NCI-H2196 treated with DMSO at 0.1 percent for 48 hours (cell line): ENCODE data around the gene NUP153.

Source experiments
- DNase-seq: peaks from one replicate; lab custom pipeline; 2025; ENCODE audit not compliant: unreplicated experiment; lab: John Stamatoyannopoulos, UW

NUP153 gene

GRCh38 chr6:17663226-17663625, 43.5 kb downstream of the NUP153 start:
- DNase-seq, result no peak

DNA sequence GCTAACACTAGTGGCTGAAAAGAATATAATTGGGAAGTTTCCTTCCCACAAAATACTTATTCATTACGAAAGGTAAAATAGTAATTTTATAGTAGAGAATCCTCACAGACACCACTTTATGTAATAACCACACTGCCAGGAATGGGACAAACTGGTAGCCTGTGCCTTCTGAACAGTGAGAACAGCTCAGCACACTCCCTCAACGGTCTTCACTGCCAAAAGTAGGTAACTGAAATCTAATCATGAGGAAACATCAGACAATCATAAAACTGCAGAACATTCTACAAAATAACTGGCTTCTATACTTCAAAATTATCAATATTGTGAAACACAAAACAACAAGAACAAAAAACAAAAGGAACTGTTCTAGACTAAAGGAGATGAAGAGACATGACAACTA, 44.1 kb downstream of the NUP153 start:
- no peak for DNase-seq

- DNase-seq, result no peak
These were observed 50.1 kb downstream of the NUP153 start for GRCh38 chr6:17656644-17657043.

GRCh38 chr6:17656092-17656491, 50.6 kb downstream of the NUP153 start:
- DNase-seq, result no peak

- DNase-seq, result no peak
These were observed 53.4 kb downstream of the NUP153 start for GRCh38 chr6:17653198-17653882.

DNA sequence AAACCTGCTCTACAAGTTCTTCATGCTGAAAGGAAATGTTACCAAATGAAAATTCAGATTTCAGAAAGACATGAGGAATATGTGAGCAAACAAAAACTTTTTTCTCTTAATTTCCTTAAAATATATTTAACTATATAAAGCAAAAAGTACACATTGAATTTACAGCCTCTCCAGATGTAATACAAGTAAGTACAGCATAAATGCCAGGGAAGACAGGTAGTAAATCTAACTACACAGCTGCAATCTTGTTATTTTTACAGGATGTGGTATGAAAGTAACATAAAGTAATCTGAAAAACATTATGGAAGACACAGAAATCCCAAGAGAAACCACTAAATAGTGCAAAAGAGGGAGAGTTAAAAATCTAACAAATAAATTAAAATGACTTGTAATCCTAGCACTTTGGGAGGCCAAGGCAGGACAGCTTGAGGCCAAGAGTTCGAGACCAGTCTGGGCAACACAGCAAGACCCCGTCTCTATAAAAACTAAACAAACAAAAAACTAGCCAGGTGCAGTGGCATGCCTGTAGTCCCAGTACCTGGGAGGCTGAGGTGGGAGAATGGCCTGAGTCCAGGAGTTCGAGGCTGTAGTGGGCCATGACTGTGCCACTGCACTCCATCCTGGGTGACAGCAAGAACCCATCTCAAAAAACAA, 55.9 kb downstream of the NUP153 start:
- no peak for DNase-seq

DNA sequence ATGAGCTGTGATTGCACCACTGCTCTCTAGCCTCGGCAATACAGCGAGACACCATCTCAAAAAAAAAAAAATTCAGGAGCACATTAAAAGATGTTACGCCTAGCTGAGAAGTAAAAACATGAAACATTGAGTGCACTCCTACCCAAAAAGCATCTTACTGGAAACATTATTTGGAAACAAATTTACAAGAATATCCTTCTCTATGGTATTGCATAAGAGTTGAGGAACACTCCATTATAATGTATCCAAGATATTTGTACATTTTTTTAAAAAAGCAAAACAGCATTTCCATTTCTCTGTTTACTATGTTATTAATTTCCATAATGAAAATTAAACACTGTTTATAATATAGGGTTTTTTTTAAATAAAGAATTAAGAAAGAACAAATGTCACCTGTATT, 58.0 kb downstream of the NUP153 start:
- DNase-seq, result no peak

GRCh38 chr6:17640477-17640917, 66.2 kb downstream of the NUP153 start:
- DNase-seq, result no peak

DNA sequence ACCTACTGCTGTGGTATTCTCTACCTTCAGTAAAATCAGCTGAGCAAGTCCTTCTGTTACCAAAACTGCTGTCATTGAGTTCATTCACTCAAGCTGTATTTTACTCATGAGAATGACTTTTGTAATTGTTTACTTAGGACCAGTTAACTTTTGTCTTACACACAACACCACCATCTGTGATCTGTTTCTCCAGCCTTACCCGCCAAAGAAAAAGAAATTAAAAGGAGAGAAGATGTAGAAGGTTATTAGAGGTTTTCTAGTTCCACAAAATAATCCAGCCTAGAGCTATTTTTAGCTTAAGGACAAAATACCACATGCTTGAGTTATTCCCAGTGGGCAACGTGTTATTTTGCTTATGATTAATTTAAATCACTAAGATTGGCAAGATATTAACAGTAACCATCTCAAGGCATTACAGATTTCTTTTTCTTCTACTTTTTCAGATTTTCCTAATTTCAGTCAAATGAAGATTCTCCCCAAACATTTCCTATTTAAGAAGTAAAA, 68.5 kb downstream of the NUP153 start:
- DNase-seq, result no peak

DNA sequence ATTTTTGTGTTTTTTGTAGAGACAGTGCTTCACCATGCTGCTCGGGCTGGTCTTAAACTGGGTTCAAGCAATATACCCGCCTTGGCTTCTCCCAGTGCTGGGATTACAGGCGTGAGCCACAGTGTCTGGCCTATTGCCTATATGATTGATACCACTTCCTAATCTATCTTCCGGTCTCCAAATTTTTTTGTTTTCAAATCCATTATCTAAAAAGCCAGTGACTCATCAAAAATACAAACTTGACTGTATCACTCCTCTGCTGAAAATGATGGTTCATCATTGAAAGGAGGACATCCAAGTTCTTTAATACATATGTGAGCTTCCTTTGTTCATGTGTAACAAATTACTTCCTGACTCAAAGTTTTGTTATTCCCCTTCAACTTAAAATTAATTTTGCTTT, 71.2 kb downstream of the NUP153 start:
- DNase-seq, result no peak

- DNase-seq, result no peak
These were observed 73.1 kb downstream of the NUP153 start for GRCh38 chr6:17633465-17634188.

DNA sequence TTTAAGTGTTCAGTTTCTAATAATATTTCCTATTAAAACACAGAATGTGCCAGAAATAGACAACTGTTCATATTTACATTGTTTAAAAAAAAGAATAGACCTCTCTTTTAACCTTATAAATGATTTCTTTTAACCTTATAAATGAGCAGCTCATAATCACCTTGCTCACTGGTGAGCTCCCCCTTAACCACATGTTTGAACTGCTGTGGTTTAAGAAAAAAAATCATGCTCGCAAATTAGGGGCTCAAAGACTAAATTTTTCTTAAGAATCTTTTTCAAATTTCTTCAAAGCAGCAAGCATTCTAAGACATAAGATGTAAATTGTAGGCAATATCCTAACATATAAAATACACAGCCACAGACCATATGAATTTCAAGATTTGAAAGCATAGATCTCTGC, 73.8 kb downstream of the NUP153 start:
- DNase-seq, result no peak

- DNase-seq, result no peak
These were observed 76.1 kb downstream of the NUP153 start for GRCh38 chr6:17630511-17631073.

DNA sequence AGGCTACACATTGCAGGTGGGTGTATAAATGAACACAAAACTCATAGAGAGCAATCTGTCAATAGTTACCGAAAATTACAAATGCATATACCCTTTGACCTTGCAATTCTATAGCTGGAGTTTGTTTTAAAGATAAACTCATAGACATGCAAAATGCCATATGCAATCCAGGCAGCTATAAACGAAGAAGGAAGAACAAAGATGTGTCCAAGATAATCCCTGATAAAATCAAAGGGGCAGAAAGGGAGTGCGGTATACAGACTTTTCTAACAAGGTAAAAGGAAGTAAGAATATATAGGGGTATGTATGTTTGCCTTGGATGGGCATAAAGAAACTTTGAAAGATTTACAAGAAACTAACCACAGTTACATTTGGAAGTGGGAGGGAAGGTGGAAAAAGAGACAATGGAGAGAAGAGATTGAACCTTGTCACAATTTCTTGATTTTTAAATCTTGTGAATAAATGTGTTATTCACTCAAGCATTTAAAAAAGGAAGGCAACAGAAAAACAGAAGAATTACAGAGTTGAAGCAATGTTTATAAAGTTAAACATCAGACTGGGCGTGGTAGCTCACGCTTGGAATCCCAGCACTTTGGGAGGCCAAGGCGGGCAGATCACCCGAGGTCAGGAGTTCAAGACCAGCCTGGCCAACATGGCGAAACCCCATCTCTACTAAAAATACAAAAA, 76.8 kb downstream of the NUP153 start:
- DNase-seq, result no peak

DNA sequence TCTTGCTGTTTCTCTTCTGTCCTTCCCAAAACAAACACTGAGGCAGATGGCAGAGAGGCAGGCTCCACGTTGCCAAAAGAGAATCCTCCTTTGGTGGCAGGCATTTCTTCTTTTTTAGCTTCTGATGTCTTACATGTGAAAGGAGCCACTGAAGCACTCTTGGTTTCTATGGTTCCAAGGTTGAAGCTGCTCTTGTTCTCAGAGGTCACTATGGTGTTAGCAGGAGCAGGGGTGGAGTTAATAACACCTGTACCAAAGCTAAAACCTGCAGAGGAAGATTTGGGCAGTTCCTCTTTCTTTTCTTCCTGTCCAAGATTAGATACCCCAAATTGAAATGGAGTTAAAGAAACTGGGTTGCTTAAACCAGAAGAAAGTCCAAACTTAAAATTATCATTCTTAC, 77.9 kb downstream of the NUP153 start:
- DNase-seq, result no peak

- no peak for DNase-seq
These were observed 82.3 kb downstream of the NUP153 start for GRCh38 chr6:17624396-17624795.

DNA sequence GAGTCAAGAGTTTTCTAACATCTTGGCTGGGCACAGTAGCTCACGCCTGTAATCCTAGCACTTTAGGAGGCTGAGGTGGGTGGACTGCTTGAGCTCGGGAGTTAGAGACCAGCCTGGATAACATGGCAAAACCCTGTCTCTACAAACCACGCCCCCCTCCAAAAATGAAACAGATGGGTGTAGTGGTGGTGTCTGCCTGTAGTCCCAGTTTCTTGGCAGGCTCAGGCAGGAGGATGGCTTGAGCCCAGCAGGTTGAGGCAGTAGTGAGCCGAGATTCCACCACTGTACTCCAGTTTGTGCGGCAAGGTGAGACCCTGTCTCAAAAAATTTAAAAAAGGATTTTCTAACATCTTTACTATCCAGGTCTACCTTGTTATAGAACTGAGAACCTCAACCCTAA, 84.6 kb downstream of the NUP153 start:
- no peak for DNase-seq

GRCh38 chr6:17621003-17621402, 85.7 kb downstream of the NUP153 start:
- no peak for DNase-seq

DNA sequence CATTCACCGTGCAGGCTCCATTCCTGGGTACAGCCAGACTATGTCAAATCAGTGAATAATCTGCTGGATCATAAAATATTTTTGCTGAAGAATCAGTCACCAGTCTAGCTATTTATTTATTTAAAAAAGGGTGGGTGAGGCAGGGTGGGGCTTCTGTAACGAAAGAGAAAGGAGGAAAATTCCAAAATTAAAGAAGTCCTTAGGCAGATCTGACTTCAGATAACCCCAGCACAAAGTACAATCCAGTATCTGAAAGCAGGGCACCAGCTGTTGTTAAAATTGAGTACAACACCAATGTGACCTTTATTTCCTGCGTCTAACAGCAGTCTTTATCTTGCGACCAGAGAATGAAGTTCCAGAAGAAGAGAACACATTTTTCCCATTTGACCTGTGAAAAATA, 90.9 kb downstream of the NUP153 start:
- DNase-seq, result no peak

GRCh38 chr6:17612048-17612447, 94.7 kb downstream of the NUP153 start:
- DNase-seq, result no peak

GRCh38 chr6:17610835-17611234, 95.9 kb downstream of the NUP153 start:
- DNase-seq, result no peak
